CD4-positive, alpha-beta T cell treated with Interleukin-2 at 100 ng/mL for 4 hours (primary cell): Measurements from ENCODE around the gene CARMIL1.
"Not testable (repeated sequence)": the region's sequence is repeated elsewhere in the genome, so short reads cannot be mapped to it uniquely, and the experiment has no call there.

Experiments used
- DNase-seq: peaks from one replicate; pipeline ENCODE4 v3.0.0-alpha.2; 2020; ENCODE audit warnings: low spot score

Gene CARMIL1

DNA sequence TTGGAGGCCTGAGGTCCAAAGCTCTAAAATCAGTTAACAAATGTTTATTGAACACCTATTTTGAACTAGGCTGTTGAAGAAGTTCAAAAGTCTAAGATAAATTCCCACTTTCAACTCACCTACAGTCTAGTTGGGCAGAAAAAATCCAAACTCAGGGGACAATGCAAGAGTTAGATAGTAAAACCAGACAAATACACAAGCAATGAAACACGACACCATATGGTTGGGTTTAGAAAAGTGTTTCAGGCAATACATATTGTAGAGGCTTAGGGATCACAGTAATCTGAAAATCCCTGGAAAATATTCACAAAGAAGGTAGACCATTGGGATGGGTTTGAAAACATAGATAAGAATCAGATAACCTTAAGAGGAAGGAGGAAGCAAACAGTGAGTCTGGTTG is 1.3 kb upstream of the CARMIL1 start:
- no peak for DNase-seq

DNA sequence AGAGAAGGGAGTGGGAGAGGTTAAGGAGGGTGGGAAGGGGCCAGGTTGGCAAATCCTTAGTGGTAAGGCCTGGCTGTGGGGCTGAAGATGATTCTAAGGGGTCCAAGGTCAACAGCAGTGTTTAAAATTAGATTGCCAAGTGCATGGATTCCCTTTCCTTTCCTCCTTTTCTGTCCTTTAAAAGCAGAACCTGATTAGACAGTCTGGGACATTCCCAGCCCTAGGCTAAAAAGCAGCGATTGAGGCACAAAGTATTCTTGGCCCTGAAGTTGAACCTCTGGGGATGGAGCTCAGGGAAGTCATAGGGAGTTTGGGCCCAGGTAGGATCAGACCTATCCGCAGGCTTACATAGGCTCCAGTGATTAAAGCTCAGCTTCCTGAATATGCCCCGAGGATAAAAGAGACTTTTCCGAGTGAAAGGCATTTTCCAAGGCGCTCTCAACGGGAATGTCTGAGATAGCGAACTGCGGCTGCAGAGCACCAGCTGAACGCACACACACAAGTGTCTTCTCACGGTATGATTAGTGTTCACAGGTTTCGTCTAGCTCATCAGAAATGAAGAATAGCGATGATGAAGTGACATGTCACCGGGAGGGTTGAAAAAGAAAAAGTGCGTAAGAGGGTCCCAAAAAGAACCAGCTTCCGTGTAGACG is 787 bp upstream of the CARMIL1 start:
- DNase-seq: no peak

DNA sequence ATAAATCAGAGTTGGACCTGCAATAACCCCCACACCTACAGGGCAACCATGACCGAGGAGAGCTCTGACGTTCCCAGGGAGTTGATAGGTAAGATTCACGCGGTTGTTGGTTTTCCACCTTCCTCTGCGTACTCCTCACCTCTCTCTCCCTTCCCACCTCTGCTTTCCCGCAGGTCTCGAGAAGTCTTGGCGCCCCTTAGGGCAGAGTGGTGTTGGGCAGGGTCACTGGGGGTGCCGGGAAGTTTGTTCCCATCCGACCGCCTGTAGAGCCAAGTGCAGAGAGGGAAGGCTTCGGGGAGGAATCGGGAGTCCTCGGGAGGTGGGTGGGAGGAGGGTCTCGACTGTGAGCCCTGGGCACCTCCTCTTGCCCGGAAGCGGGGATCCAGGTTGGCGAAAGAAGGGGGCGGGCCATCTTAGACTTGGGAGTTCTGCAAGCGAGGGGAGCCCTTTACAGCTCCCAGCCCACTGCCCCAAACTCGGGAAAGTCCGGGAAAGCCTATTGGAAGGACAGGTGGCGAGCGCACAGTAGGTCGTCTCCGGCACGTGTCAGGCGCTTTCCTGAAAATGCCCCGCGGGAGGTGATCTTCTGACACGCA is 672 bp downstream of the CARMIL1 start:
- no peak for DNase-seq

DNA sequence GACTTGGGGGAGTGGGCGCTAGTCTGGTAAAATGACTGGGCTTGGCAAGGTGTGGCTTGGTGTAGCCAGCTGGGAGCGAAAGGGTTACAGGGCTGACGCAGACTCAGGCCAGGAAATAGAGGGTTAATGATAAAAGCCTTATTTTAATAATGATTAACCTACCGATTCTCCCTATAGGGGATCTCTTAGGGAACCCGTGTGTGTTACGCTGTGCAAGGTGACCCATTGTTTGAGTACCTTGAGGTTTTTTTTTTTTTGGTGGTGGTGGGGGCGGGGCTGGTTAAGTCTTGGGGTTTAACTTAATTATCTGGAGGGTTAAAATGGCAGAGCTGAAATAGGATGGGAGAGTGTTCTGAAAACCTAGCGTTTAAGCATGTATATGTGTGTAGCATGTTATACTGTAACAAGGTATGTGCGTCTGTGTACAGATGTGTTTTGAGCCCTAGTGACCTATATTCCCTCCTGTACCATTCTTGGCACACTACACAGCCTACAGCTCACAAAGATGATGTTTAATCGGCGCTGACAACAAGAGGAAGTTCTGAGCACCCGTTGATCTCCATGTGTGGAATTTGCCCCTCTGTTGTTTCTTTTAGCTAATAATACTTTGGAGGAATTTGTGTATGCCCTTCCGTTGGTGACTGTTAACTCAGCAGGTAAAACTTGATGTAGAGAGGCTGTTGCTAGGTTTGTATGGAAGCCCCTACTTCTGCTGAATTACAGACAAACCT is 1.3 kb downstream of the CARMIL1 start:
- DNase-seq: no peak

DNA sequence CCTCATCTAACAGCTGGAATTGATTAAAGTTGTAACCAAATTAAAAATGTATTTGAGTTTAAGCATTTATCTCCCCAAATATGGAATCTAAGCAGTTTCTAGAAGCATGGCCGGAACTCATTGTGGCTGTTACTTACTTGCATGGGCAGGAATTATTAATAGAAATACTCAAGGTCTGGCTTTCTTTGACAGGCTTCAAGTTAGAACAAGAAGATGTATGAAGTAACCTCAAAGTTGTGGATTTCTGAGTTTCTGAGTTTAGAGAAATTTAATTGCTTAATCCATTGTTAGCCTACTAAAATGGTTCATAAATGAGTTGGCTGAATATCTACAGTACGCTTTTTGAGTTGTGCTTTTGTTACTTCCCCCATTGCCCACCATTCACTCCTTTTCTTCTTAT is 7.7 kb downstream of the CARMIL1 start:
- DNase-seq: no peak

DNA sequence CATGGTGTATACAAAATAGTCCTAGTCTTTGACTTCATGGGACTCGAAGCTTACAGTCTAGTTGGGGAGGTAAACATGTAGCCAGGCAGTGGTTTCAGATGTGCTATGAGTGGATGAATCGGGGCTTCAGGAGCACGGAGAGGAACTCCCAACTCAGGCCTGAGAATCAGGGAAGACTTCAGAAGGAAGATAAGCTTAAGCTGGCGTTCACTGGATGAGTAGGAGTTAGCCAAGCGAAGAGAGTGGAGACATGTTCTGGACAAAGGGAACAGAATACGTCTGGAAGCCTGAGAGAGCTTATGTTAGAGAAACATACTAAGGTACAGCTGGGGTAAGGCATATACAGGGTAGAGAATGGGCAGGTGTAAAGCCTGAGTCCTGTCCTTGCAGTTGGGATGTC is 8.8 kb downstream of the CARMIL1 start:
- DNase-seq: no peak

DNA sequence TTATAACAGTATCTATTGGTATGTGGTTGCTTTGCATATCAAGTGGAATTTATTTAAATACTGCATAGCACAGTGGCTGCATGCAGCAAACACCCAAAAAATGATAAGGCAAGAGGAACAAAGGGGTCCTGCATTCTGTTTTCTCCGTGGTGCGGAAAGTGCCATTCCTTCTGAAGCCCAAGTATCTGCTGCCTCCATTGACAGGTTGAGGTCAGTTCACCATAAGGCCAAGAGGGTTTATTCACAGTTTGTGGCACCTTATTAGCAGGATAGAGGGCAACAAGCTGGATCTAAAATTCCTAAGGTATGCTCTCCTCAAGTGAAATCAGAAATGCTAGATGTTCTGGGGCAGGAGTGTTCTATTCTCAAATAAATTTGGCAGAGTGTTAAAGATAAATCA is 9.3 kb downstream of the CARMIL1 start:
- no peak for DNase-seq

DNA sequence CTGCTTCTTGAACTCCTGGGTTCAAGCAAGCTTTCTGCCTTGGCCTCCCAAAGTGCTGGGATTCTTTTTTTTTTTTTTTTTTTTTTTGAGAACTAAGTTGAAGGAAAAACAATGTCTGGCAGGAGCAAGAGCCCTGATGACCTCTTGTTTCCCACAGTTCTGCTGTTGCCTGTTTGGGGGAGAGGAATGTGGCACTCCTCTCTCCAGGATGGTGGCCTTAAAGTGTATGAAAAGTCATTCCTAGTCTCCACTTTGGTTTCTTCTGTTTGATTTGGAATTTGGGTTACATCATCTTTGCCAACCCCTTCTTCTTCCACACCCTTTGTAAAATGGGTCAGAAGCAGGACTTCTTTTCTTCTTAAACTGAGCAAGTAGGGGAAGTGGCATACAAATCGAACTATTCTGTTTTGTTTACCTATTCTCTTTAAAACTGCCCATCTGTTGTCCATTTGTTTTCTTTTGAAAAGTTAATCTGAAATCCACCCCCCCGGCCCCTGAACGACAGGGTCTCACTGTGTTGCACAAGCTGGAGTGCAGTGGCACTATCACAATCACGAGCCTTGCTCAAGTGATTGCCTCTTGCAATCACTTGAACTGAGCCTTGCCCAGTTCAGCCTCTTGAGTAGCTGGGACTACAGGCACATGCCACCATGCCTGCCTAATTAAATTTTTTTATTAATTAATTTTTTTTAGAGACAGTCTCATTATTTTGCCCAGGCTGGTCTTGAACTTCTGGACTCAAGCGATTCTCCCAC is 11.3 kb downstream of the CARMIL1 start:
- DNase-seq: no peak

DNA sequence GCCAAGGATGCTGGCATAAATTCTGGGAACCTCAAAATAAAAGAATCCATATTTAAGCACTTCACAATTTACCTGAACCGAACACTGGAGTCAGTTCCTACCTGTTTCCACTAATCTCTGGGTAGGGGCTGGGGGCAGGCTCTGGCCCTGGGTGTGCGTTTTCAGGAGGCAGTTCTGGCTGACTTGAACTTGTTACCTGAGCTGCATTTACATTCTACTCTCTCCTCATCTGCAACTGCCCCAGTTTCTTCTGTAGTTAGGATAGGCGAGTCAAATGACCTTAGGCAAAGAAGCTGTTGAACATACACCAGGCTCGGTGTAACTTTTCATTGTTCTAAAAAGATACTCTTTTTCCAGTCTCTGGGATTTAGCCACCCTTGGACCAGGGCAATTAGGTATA is 13.2 kb downstream of the CARMIL1 start:
- no peak for DNase-seq

DNA sequence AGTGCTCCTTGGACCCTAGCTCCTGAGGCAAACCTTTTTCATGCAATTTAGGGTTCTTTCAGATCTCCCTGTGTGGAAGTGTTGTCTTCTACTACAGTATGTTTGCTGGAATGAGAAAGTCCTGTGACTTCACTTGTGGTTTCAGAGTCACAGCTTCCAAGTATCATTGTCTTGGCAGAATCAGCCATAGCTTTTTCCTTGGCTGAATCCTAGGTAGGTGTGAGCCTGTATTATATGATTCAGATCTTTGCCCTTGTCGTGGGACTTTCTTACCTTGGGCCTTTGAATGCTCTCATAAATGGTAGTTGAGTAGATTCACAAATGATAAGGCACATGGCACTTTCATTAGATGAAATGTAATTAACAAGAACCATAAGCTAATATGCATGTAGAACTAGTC is 16.5 kb downstream of the CARMIL1 start:
- DNase-seq: no peak

DNA sequence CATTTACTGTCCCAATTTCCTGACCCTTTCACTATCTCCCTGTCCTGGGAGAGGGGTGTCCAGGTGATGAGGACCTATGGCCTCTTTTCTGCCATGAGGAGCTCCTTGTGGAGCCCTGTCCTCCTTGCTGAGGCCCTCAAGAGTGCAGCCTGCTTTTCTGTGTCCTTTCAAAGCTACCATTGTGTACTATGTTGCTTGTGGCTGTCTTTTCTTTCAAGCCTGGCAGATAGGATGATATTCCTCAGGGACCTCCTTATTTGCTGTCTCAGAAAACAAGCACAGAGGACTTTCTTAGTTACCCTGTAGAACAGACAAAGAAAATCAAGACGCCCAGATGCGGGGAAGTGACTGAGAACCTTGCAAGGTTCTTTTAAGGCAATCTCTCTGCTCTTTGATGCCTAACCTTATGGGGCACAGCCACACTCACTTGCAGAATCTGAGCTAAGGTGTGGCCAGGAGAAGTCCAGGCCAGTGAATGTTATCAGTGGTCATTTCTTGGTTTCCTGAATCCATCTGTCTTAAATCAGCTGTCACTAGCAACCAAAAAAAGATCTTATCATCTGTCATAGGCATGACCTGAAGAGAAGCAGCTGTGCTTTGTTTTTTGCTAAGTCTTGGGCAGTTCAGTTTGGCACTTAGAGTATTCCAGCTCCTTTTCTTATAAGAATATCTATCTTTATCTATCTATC is 17.2 kb downstream of the CARMIL1 start:
- no peak for DNase-seq

DNA sequence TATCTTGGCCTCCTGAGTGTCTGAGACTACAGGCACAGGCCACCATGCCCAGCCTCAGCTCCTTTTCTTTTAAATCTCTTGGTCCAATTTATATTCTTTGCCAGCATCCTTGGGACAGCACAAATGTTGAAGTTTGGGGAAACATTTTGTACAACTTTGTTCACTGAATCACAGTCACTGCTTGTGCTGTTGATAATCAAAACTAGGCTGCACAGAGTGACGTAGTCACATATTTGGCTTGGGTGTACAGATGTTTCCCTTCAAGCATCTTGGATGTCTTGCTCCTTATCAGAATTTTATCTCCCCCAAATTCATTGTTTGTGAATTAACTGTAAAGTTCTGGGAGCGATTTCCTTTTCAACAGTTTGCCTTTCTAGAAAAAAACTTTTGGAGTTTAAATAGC is 17.9 kb downstream of the CARMIL1 start:
- DNase-seq: no peak

DNA sequence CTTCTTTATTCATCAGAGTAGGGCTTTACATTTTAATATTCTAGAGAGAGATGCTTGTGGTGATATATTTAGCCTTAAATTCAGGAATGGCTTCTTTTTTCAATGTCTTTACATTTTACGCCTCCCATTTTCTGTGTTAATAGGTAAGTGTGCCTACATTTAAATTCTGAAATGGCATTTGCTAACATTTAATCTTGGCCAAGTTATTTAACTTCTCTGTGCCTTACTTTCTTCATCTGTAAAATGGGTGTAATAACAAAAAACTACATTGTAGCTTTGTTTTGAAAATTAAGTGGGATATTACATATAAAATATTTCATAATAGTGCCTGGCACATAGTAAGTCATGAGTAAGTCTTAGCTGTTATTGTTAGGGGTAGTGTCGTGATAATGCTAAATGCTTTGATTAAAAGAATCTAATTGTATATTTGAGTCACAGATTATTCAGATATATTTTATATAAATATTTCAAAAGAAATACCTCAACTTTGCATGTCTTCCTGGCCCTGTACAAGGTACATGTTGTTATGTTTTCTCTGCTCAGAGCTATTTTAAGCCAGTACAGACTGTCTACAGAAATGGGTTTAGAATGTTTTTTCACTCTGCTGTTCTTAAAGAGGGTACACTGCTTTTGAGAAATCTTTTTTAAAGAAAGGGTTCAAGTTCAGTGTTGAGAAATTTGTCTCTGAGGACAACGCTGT is 18.8 kb downstream of the CARMIL1 start:
- DNase-seq: no peak

DNA sequence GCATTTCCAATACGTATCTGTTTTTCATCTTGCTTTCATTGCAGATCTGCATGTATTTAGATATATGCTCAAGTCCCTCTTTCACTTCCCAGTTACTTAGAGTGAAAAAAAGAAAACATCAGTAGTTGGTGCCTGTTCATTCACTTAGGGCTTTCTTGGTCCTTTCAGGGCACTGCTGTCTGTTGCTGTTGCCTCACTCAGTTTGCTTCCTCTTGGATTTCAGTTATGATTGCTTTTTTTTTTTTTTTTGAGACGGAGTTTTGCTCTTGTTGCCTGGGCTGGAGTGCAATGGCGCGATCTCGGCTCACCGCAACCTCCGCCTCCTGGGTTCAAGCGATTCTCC is 19.3 kb downstream of the CARMIL1 start:
- not testable (repeated sequence) for DNase-seq

DNA sequence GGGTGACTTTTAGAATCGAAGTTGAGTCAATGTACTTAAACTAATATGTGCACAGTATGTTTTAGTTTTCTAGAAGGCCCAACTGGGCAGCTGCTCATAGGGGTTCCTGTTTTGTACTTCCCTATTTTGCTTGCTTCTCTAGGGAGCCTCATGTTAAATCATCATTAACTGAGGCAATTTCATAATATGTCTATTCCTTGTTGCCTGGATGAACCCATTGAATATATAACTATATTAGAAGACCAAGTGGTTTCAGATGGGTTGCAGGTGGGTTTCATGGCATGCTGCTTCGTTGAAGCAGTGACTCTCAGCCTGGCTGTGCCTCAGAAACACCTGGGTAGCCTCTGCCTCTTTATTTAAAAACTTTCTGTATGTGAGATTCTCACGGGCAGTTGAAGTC is 22.2 kb downstream of the CARMIL1 start:
- DNase-seq: no peak

DNA sequence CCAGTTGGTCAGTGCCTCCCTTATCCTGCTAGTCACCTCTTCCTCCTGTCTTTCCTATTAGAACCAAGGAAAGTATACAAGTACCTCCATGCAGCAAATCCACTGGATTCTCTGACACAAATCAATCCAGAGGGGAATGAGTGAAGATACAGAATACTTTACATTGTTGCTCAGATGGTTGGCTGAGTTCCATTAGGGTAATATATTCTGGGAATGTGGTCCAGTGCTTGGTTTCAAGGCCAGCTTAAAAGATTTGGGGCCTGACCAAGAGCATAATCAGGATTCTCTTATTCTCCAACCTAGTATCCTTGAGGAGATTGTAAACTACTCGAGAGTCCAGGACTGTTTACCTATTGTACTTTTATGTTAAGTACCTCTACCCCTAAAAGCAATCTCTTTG is 23.0 kb downstream of the CARMIL1 start:
- DNase-seq: no peak

DNA sequence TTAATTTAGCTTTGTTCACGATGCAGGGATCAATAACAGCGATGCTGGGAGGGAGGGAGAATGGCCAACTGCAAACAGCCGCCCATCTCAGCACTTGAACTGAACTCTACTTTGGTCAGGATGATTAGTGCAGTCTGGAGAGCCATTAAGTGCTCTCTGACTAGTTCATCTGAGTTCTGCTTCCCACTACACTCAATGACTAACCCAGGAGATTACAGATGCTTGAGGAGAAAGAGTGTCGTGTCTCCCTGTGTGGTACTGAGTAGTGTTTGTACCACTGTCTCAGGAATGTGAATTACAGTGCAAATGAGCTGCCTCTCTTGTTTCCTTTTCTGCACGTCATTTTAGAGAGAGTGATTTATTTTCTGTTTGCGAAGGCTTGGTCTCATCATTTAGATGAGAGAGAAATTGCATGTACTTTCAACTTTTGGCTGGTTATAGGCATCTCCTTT is 23.5 kb downstream of the CARMIL1 start:
- no peak for DNase-seq

DNA sequence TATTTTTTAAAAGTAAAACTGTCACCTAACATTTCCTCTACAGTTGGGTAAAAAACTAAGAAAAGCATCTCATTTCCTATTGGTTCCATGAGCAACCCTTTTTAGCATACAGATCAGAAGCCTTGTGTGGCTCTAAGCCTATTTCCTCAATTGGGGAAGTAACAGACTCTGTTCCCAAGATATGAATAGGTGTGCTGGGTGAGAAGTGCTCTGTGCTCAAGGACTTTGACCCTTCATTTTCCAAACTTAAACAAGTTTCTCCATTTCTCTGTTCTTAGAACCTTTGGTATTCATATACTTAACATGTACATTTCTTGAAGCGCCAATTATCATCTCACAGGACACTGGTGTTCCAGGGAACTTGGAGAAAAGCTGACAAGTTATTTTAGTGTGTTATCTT is 24.1 kb downstream of the CARMIL1 start:
- DNase-seq: no peak

DNA sequence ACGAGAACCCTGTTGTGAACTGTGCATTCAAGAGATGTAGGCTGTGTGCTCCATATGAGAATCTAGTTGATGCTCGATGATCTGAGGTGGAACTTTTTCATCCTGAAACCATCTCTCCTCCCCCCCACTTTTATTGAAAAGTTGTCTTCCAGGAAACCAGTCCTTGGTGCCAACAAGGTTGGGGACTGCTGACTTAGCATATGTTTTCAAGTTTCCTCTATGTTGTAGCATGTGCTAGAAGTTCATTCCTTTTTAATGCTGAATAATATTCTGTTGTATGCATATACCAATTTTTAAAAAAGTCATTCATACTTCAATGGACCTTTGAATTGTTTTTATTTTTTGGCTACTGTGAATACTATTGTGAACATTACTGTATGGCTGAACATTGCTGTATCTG is 27.2 kb downstream of the CARMIL1 start:
- DNase-seq: no peak

DNA sequence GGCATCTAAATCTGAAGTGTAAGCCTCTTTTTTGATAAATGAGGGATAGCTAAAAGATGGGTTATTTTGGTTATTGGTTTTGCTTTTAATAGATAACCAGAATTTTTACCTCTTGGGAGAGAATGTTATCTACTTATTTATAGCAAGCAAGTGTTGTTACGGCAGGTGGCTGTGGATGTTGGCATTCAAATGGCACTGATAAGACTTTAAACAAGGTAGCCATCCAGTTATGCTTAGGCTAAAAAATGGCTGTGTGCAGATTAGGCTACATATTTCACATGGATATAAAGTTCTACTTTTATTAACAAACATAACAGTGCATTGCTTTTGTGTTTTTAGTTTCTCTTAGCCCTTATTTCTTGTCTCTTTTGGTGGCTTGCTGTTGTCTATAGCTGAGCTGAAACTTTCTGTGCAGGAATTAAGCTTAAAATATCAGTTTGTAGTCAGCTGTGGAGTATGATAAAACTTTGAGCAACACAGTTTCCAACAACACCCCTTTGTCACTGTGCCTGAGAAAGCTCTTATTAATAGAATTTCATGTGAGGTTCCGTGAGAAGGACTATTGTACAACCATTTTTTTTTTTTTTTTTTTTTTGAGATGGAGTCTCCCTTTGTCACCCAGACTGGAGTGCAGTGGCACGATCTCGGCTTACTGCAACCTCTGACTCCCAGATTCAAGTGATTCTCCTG is 28.8 kb downstream of the CARMIL1 start:
- DNase-seq: no peak

DNA sequence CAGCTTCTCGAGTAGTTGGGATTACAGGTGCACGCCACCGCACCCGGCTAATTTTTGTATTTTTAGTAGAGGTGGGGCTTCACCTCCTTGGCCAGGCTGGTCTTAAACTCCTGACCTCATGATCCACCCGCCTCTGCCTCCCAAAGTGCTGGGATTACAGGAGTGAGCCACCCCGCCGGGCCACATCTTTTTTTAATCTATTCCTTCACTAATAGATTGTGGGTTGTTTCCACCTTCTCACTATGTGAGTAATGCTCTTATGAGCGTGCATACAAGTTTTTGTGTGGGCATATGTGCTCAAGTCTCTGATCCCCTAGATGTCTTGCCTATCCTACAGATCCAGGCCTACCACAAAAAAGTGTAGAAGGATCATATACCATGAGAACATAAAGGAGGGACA is 30.7 kb downstream of the CARMIL1 start:
- DNase-seq: no peak
